A549 (cell line): ENCODE results near the gene QKI. TPM values are rescaled to one million over a fixed set of nuclear protein-coding genes. Genes with fewer than 3 reads are reported as not detected.

Experiments used
- ATAC-seq, 2 experiments: fragments of 200-7000 bp in 1 of 2; fragments of >200 bp in 1 of 2; cut with Nextera tagmentation in 1 of 2; cut with Tn5 transposase in 1 of 2; 3 replicates each; pipeline versions ENCODE4 v1.8.0 to v1.9.1; 2018 to 2020; ENCODE audit warnings: mild to moderate bottlenecking in 1 of 2, moderate library complexity in 1 of 2
- CTCF ChIA-PET: fragments of 300-600 bp; sonication (Branson Sonifier 250); formaldehyde crosslinking; extraction: SDS; loops from one replicate; lab custom pipeline; 2021; ENCODE audit warnings: antibody characterized with exemption, inconsistent platforms; lab: Yijun Ruan, JAX
- POLR2A ChIA-PET: fragments of 350-600 bp; formaldehyde crosslinking; extraction: SDS; loops from one replicate; lab custom pipeline; 2021; ENCODE audit warnings: antibody characterized with exemption, inconsistent platforms; lab: Yijun Ruan, JAX
- DNase-seq, 2 experiments: peaks; one replicate each; pipeline versions ENCODE4 v3.0.0 to v3.0.0-alpha.2; 2011 to 2016; ENCODE audit warnings: low read depth in 1 of 2, low spot score in 1 of 2
- FAIRE-seq: peaks from 2 replicates; lab custom pipeline; 2011; peaks lifted over from hg19 to GRCh38; lab: Jason Lieb, UNC
- H3K27ac ChIP-seq, 2 experiments: fragments of >200 bp; sonication (Bioruptor Twin); formaldehyde crosslinking; 3 replicates each; pipeline ENCODE4 v1.5.1; 2016 to 2017
- H3K4me1 ChIP-seq: fragments of >200 bp; sonication (Bioruptor Twin); formaldehyde crosslinking; 3 replicates; pipeline ENCODE4 v1.6.1; 2016
- H3K4me2 ChIP-seq: fragments of >200 bp; sonication (Bioruptor Twin); formaldehyde crosslinking; 3 replicates; pipeline ENCODE4 v1.6.1; 2016
- H3K4me3 ChIP-seq: fragments of >200 bp; sonication (Bioruptor Twin); formaldehyde crosslinking; 3 replicates; pipeline ENCODE4 v1.5.1; 2016
- H3K9me3 ChIP-seq: fragments of >200 bp; sonication (Bioruptor Twin); formaldehyde crosslinking; 3 replicates; pipeline ENCODE4 v1.6.1; 2016
- ATOH8 ChIP-seq: fragments of 250-450 bp; sonication (Bioruptor Pico); IDR thresholded peaks from 2 replicates; pipeline ENCODE4 v1.5.0; 2020; ENCODE audit warnings: low read depth, mild to moderate bottlenecking, moderate library complexity
- BHLHE40 ChIP-seq: IDR thresholded peaks from 2 replicates; pipeline ENCODE4 v1.6.1; 2012; ENCODE audit warnings: low read depth, low read length, inconsistent platforms
- CBX2 ChIP-seq: fragments of 200-600 bp; sonication (generic); IDR thresholded peaks from 2 replicates; pipeline ENCODE4 v1.6.1; 2016; ENCODE audit warnings: low read depth, mild to moderate bottlenecking, borderline replicate concordance
- CHD4 ChIP-seq: fragments of 200-600 bp; sonication (generic); IDR thresholded peaks from 2 replicates; pipeline ENCODE4 v1.6.1; 2016; ENCODE audit warnings: antibody characterized with exemption, mild to moderate bottlenecking, borderline replicate concordance
- ELK1 ChIP-seq: fragments of 150-350 bp; IDR thresholded peaks from 2 replicates; pipeline ENCODE4 v1.6.1; 2014; ENCODE audit warnings: low read depth, mild to moderate bottlenecking, low read length
- FOSL2 ChIP-seq, 2 experiments: fragments of 450-650 bp in 1 of 2; fragments of >200 bp in 1 of 2; sonication (Bioruptor Twin) in 1 of 2; formaldehyde crosslinking; IDR thresholded peaks; 2 replicates each; pipeline versions ENCODE4 v1.5.0 to v1.6.1; 2016 to 2020; ENCODE audit warnings: mild to moderate bottlenecking in 1 of 2, moderate library complexity in 1 of 2
- FOXS1 ChIP-seq: fragments of 250-450 bp; sonication (Bioruptor Pico); IDR thresholded peaks from 2 replicates; pipeline ENCODE4 v1.5.0; 2020; ENCODE audit warnings: mild to moderate bottlenecking, moderate library complexity
- HDAC2 ChIP-seq: fragments of 200-600 bp; sonication (generic); IDR thresholded peaks from 2 replicates; pipeline ENCODE4 v1.6.1; 2016
- HOXB13 ChIP-seq: fragments of 250-450 bp; sonication (Bioruptor Pico); IDR thresholded peaks from 2 replicates; pipeline ENCODE4 v1.5.0; 2020; ENCODE audit warnings: low read depth, mild to moderate bottlenecking, moderate library complexity
- HOXB5 ChIP-seq: fragments of 250-450 bp; sonication (Bioruptor Pico); IDR thresholded peaks from 2 replicates; pipeline ENCODE4 v1.5.0; 2020; ENCODE audit warnings: mild to moderate bottlenecking, moderate library complexity
- JUN ChIP-seq, 2 experiments: fragments of >200 bp; sonication (Bioruptor Twin); formaldehyde crosslinking; IDR thresholded peaks; 2 replicates in 1 of 2; 3 replicates in 1 of 2; pipeline ENCODE4 v1.6.1; 2016 to 2017
- JUNB ChIP-seq: fragments of >200 bp; sonication (Bioruptor Twin); formaldehyde crosslinking; IDR thresholded peaks from 2 replicates; pipeline ENCODE4 v1.6.1; 2016
- MAFK ChIP-seq: fragments of 450-650 bp; IDR thresholded peaks from 2 replicates; pipeline ENCODE4 v1.6.1; 2014; ENCODE audit not compliant: partially characterized antibody
- MAX ChIP-seq: IDR thresholded peaks from 2 replicates; pipeline ENCODE4 v1.6.1; 2012
- MAZ ChIP-seq: fragments of 150-350 bp; IDR thresholded peaks from 2 replicates; pipeline ENCODE4 v1.6.1; 2014; ENCODE audit warnings: antibody characterized with exemption, low read depth, low read length, borderline replicate concordance
- PBX3 ChIP-seq: IDR thresholded peaks from 2 replicates; pipeline ENCODE4 v1.6.1; 2012
- POLR2A ChIP-seq: IDR thresholded peaks from 2 replicates; pipeline ENCODE4 v1.6.1; 2012; ENCODE audit warnings: mild to moderate bottlenecking, low read length
- RCOR1 ChIP-seq: fragments of 150-350 bp; IDR thresholded peaks from 2 replicates; pipeline ENCODE4 v1.6.1; 2014; ENCODE audit warnings: antibody characterized with exemption, low read length, low read depth
- REST ChIP-seq: fragments of 200-600 bp; sonication (generic); IDR thresholded peaks from 2 replicates; pipeline ENCODE4 v1.6.1; 2016; ENCODE audit warnings: antibody characterized with exemption, mild to moderate bottlenecking, moderate library complexity
- RFX5 ChIP-seq: fragments of 450-650 bp; IDR thresholded peaks from 2 replicates; pipeline ENCODE4 v1.7.1; 2014; ENCODE audit warnings: antibody characterized with exemption, mild to moderate bottlenecking, moderate library complexity
- RNF2 ChIP-seq: fragments of 200-600 bp; sonication (generic); IDR thresholded peaks from 2 replicates; pipeline ENCODE4 v1.6.1; 2016; ENCODE audit warnings: low read depth, mild to moderate bottlenecking, antibody characterized with exemption, moderate library complexity, borderline replicate concordance
- SMC3 ChIP-seq: fragments of >200 bp; sonication (Bioruptor Twin); formaldehyde crosslinking; IDR thresholded peaks from 3 replicates; pipeline ENCODE4 v1.6.1; 2018; ENCODE audit warnings: inconsistent platforms
- TFCP2L1 ChIP-seq: fragments of 250-450 bp; sonication (Bioruptor Pico); IDR thresholded peaks from 2 replicates; pipeline ENCODE4 v1.5.0; 2021; ENCODE audit warnings: mild to moderate bottlenecking
- TP53 ChIP-seq: fragments of 250-450 bp; sonication (Bioruptor Pico); IDR thresholded peaks from 2 replicates; pipeline ENCODE4 v1.5.0; 2021; ENCODE audit warnings: mild to moderate bottlenecking, moderate library complexity
- WGBS: methylation state at CpG from one replicate; pipeline ENCODE4 v1.1.6; 2017; ENCODE audit errors: missing lambda C conversion rate; 5-methylcytosine and 5-hydroxymethylcytosine counted together
- polyA plus RNA-seq, 4 experiments: library from polyadenylated mRNA; depleted of rRNA in 3 of 4; stranded (reverse); fragments of >200 nt; fragmentation: RNase III in 1 of 4; extraction: RNeasy Plus Mini Kit Qiagen cat#74134 plus additional on column Dnase treatment in 1 of 4; gene quantifications; 2 replicates in 3 of 4; 3 replicates in 1 of 4; pipeline ENCODE4 v1.2.3, GENCODE V29; 2011 to 2017

The QKI gene
- polyA plus RNA-seq, 2 of the 4 experiments (the other 2 are of a cell fraction): 71.9 to 98.2 TPM

GRCh38 chr6:163406830-163407229, 7.7 kb upstream of the QKI start:
- ChIA-PET CTCF (no interaction called here), POLR2A (no interaction called here)
- Histone ChIP-seq H3K4me1 (peaks cover 8% of the 10 kb centered on the region), H3K4me3 (no peak overlapping the region), H3K9me3 (no peaks in the 10 kb centered on the region), H3K4me2 (no peak overlapping the region), H3K27ac (no peak overlapping the region)
- 96% methylated on average over 2 of the region's 2 CpGs for WGBS
- FAIRE-seq (no peak), ATAC-seq (no peak), DNase-seq (no peak)
- TF ChIP-seq MAX: no peak
- no peak for TF ChIP-seq PBX3
- no peak for TF ChIP-seq BHLHE40
- no peak for TF ChIP-seq HDAC2
- no peak for TF ChIP-seq POLR2A
- no peak for TF ChIP-seq HOXB5
- TF ChIP-seq RFX5: no peak
- no peak for TF ChIP-seq TFCP2L1 (CRISPR knock-in tag)
- no peak for TF ChIP-seq RCOR1
- TF ChIP-seq ELK1: no peak
- TF ChIP-seq MAFK: no peak
- TF ChIP-seq HOXB13 (CRISPR knock-in tag): no peak
- TF ChIP-seq JUNB: no peak
- TF ChIP-seq ATOH8 (CRISPR knock-in tag): no peak
- TF ChIP-seq CHD4: no peak
- TF ChIP-seq FOXS1 (CRISPR knock-in tag): no peak
- no peak for TF ChIP-seq REST
- no peak for TF ChIP-seq SMC3
- no peak for TF ChIP-seq TP53

- CTCF ChIA-PET: no interaction called here
- ATAC-seq (peak in 1 of 2 experiments; percentile 56; a peak in 3 of 6 replicates), DNase-seq (peak; percentile 39 to 48), FAIRE-seq (no peak)
- peaks cover 14% of the 10 kb centered on the region for H3K4me1 ChIP-seq
- TF ChIP-seq JUN (IDR thresholded peaks at IDR 0.05) (no peak), MAZ (no peak), CBX2 (no peak), BHLHE40 (no peak), RNF2 (no peak), FOSL2 (IDR thresholded peaks at IDR 0.05) (no peak), FOSL2 (CRISPR knock-in tag; IDR thresholded peaks at IDR 0.05) (0 out of 2 replicates have a peak, but pooled peaks have one; percentile 17)
- H3K9me3 ChIP-seq: no peaks in the 10 kb centered on the region
- peak overlapping the region; percentile 68 for H3K4me2 ChIP-seq
- POLR2A ChIA-PET: no interaction called here
- 0 out of 3 replicates have a peak overlapping the region, but pooled peaks have one; percentile 10 for H3K4me3 ChIP-seq
- H3K27ac ChIP-seq: peak overlapping the region; percentile 20 to 36; a peak in 4 of 6 replicates
- 26% methylated on average over 9 of the region's 9 CpGs for WGBS
Measured at GRCh38 chr6:163408352-163408991, 6.0 kb upstream of the QKI start.
